HG02571 (cell line): ENCODE measurements around the gene CEP41.
A peak's percentile ranks its signal among the peaks of the same experiment; 100 is the strongest.

ENCODE experiments used
- ATAC-seq: cut with Tn5 transposase; IDR thresholded peaks from one replicate; pipeline ENCODE4 v1.9.1; 2021; ENCODE audit warnings: mild to moderate bottlenecking, moderate library complexity; ENCODE audit not compliant: unreplicated experiment

The CEP41 gene

DNA sequence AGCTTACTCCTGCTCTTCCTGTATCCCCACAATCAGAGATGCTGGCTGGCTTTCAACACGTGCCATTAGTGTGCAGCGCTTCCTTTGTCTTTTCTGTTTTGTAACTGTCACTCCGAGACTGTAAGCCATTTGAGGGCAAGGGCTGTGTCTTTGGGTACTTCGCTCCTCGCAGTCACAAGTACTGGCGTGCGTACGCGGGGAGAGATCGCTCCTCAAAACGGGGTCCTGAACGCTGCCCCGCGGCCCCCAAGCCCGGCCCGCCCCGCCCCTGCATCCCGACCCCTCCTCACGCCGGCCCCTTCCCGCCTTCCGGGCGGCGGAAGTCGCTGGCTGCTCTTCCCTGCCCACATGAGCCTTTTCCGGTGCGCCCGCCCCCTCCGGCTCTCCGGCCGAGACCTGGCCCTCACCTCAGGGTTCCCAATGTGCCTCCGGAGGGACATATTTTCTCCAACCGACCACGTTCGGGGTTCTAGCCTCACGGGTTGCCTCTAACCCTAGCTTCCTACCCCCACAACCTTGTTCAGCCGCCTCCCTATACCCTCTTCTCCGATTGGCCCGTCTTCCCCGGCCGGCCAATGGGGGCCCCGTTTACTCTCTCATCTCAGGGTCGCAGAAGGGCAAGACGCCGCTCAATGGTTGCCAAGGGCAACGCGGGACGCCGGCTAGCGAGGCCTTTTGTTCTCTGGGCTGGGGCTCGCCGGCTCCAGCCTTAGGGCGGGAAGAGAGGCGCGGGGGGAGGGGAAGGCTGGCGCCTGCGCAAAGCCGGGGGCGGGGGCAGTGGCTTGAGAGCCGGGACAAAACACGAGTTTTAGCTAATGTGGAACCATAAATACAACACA lies at the start of gene CEP41:
TSS of gene CEP41 (minus strand) at position 490 of the 839 bp plus-strand sequence. CDS start at position 440, 50 bp downstream.
- ATAC-seq: peak; percentile 99

DNA sequence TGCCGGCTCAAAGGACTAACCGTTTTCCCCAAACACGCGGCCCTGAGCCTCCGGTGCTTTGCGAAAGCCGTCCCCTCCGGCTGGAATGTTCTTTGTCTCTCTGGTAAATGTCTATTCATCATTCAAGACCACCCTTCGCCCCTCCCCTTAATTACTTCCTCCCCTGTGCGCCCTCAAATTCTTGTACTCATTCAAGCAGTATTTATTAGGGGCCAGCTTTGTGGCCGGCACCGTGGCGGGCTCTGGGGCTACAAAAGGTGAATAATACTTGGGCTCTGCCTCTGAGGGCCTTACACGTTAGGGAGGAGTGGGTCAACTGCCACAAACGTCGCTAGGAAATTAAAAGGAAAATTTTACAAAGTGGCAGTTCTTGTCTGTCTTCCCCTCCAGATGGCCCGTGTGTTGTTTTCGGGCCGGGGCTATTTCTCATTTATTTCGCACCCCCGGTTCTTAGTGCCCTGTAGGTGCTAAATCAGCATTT lies 49.5 kb upstream of the CEP41 start:
- ATAC-seq: no peak

- ATAC-seq: no peak
These were observed 48.5 kb upstream of the CEP41 start for GRCh38 chr7:130489140-130489983.

DNA sequence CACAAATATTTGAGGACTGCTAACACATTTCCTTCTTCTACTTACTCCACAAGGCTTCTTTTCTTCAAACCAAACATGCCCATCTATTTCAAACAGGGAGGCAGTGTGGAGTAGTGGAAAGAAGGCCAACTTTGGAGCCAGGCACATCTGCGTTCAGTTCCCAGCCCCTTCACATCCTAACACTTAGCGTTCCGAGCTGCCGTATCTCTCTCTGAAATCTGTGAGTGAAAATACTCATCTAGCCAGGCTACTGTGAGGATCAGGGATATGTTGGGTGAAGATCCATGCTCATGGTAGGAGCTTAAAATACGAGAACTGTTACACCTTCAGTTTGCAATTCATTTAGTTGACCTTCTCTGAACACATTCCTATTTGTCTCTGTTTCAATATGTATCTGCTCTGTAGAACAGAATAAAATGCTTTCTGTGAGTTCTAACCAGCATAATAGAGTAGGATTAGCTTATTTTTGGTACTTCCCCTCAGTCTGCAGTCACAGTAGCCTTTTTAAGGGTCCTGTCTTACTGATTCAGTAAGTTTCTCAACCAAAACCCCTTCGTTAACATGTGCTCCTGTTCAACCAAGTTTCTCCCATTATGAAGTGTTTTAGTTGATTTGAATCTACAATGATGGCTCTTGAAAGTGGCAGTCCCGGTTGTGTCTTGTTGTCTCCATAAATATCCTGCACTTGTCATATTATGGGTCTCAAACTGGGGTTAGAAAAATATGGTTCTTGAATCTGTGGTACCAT lies 47.8 kb upstream of the CEP41 start:
- no peak for ATAC-seq

- no peak for ATAC-seq
These were observed 46.2 kb upstream of the CEP41 start for GRCh38 chr7:130486954-130487436.

DNA sequence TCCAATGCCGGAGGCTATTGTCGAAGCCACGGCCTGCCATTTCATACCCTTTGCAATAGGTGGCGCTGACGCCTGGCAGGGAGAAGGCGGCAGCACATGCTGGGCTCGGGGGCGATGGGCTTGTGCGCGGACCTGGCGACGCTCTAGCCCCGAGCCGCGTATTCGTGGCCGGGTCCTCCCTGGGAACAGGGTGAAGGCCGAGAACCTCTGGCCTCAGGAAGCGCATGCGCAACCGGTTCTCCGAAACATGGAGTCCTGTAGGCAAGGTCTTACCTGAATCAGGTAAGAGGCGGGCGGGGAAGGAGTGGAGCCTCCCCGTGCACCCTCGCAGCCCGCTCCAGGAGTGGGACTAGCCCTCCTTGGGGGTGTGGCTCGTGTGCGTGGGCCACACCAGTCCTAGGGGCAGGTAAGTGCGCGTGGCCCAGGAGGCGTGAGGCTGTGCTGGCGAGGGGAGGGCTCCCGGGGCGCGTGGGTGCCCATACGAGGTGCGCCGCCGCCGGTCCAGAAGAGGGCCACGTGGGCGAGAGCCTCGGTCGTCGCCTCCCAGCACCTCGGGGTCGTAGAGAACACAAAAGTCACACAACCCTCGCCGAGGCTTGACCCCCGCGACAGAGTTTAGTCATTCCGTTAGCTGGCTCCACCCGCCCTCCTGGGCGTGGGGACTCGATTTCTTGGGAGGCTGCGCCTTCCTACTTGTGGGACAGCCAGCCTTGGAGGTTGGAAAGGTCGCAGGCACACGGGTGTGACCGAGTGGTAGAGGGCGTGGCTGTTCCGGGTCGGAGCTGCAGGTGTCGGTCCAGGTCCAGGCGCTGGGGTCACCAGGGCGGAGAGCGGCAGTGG lies 45.5 kb upstream of the CEP41 start:
- peak; percentile 47 for ATAC-seq

DNA sequence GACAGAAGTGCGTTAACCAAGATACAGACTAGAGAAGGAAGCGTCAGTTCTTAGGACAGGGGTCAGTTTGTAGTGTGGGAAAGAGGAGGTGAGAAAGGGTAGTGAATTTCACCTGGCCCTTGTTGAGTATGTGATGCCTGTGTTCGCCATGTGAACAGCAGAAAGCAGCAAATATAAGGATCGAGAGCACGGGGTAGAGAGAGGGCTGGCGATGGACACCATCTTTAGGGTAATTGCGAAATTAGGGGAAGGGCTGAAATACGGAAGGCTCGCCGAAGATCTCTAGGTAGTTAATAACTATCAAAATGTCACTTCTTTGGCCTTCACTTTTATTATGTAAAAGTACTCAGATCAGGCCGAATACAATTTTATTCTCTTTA lies 44.9 kb upstream of the CEP41 start:
- ATAC-seq: no peak

- no peak for ATAC-seq
These were observed 42.2 kb upstream of the CEP41 start for GRCh38 chr7:130483031-130483430.

- ATAC-seq: no peak
These were observed 41.1 kb upstream of the CEP41 start for GRCh38 chr7:130481898-130482297.

- ATAC-seq: no peak
These were observed 39.0 kb upstream of the CEP41 start for GRCh38 chr7:130479716-130480400.

DNA sequence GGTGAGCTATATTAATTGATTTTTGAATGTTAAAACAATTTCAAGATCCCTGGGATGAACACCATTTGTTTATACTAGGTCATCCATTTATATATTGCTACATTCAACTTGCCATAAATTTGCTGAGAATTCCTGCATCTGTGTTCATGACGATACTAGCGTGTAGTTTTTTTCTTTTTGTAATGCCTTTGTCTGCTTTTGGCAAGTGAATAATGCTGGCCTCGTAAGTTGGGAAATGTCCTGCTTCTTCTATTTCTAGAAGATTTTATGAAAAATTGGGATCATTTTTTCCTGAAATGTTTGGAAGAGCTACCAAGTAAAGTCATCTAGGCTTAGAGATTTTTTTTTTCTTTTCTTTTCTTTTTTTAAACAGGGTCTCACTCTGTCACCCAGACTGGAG lies 38.2 kb upstream of the CEP41 start:
- ATAC-seq: no peak

- peak; percentile 58 for ATAC-seq
These were observed 35.7 kb upstream of the CEP41 start for GRCh38 chr7:130476297-130477150.

GRCh38 chr7:130475776-130476175 lies 35.0 kb upstream of the CEP41 start:
- ATAC-seq: no peak

DNA sequence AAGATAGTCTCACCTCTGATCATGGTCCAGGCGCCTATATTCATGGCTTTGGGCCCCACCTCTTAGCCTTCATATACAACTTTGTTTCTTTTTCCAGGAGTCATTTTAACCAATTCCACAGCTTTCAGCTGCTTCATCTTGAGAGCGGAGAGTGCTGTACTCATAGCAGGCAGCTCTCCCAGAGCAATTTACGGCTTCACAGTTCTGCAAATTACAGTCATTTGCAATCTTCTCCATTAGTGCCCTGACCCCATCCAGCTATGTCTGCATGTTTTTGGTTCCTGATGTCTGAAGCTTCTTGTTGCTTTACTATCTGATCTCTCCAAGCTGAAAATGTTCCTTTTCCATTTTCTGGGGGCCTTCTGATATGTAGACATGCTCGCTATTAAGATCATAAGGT lies 33.1 kb upstream of the CEP41 start:
- ATAC-seq: no peak

DNA sequence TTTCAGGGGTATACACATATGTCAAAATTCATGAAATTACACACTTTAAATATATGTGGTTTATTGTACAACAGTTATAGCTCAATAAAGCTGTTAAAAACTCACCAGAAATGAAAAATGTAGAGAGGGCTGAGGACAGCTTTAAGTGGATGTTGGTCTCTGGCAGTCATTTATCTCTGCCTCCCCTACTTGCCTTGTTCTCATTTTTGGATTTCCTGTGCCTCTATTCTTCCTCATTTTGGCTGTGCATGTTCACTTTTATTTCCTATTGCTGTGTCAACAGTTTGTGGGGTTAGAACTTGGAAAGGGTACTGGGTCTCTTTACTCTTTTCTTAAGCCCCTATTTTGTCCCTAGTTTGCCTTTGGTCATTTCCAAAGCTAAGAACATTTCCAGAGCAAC lies 32.5 kb upstream of the CEP41 start:
- ATAC-seq: no peak

DNA sequence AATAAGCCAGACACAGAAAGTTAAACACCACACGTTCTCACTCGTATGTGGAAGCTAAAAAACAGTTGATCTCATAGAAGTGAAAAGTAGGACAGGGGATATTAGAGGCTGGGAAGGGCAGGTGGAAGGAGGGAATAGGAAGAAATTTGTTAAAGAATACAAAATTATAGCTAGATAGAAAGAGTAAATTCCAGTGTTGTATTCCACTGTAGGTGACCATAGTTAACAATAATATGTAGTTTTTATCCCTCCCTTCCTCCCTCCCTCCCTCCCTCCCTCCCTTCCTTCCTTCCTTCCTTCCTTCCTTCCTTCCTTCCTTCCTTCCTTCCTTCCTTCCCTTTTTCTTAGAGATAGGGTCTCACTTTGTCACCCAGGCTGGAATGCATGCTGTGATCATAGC lies 31.2 kb upstream of the CEP41 start:
- no peak for ATAC-seq

- no peak for ATAC-seq
These were observed 27.8 kb upstream of the CEP41 start for GRCh38 chr7:130468612-130469011.

DNA sequence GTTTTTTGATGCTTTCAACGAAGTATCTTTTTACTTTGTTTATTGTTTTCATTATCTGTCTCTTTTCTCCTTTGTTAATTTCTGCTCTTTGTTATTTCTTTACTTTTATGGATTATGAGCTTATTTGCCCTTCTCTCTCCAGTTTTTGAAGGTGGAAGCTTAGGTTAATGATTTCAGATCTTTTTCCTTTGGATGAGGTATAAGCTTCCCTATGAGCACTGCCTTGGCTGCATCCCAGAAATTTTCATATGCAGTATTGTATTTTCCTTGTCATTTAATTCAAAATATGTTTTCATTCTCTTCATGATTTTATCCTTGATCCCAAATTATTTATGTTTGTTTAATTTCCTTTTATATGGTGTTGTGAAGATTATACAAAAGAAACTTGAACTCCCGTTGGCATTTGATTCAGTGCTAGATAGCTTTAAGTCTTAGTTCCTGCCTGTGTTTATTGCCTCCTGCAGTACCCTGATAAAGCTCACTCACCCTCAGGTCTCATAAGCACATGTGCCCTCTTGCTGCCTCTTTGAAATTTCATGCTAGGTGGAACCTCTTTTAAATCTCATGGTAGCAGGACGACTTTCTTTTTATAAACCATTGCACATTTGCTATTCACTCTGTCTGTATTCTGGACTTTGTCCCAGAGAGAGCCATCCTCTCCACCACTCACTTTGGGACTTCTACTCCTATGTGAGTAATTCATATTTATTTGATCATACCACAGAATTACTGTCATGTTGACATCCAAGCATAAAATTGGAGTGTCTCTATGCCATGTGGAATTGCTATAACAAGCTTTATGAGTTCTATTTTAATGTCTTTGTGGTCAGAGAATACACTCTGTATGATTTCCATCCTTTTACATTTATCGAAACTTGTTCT lies 23.0 kb upstream of the CEP41 start:
- no peak for ATAC-seq
